Right ventricle myocardium inferior (tissue), 1 donor: ENCODE results near the gene OR5P2. TPM values are rescaled to one million over a fixed set of nuclear protein-coding genes. Genes with fewer than 3 reads are reported as not detected.

Source experiments
- total RNA-seq: library from RNA; stranded (reverse); fragmentation: NEBNext Ultra II Directional; extraction: Animal tissue kit (Norgen Biotek cat#: 25700); gene quantifications from one replicate; pipeline ENCODE4 v1.2.1, GENCODE V29; 2021
- donor health status: DM: no; HTN: yes; CAD: no; lungs with severe emphysema.

The OR5P2 gene
- total RNA-seq, 1 donor from 2014 or later, result not detected

Other genes starting within 250 kb of the OR5P2 start
- gene CYB5R2, start 123.4 kb downstream of the OR5P2 start, total RNA-seq, result 1.3 TPM
- not detected for gene OVCH2, start 90.5 kb downstream of the OR5P2 start, total RNA-seq
- gene OR5P3, start 33.9 kb upstream of the OR5P2 start, total RNA-seq, result not detected
- not detected for gene OR10A6, start 134.3 kb upstream of the OR5P2 start, total RNA-seq
- not detected for gene OR10A3, start 144.8 kb upstream of the OR5P2 start, total RNA-seq
- gene NLRP10, start 168.5 kb upstream of the OR5P2 start, total RNA-seq, result not detected
- gene EIF3F, start 190.4 kb upstream of the OR5P2 start, total RNA-seq, result 155 TPM